Mammary epithelial cell (primary cell): ENCODE measurements around the gene MICALL1.

ENCODE experiments used
- EZH2 ChIP-seq: IDR thresholded peaks from 2 replicates; pipeline ENCODE4 v1.6.1; 2012; ENCODE audit warnings: low read length, inconsistent platforms, borderline replicate concordance
- TF ChIP-seq, protein P1 (sequence below), 2 donors: IDR thresholded peaks in 1 of 2; conservative IDR thresholded peaks in 1 of 2; 2 replicates each; pipeline ENCODE4 v1.5.1; 2011 to 2012; ENCODE audit warnings: inconsistent platforms in 2 of 2, low read length in 2 of 2, mild to moderate bottlenecking in 2 of 2, control low read depth in 1 of 2, low read depth in 1 of 2; ENCODE audit not compliant: insufficient read depth in 1 of 2; ENCODE audit errors: extremely low read depth in 1 of 2

- TF ChIP-seq, protein P1, sequence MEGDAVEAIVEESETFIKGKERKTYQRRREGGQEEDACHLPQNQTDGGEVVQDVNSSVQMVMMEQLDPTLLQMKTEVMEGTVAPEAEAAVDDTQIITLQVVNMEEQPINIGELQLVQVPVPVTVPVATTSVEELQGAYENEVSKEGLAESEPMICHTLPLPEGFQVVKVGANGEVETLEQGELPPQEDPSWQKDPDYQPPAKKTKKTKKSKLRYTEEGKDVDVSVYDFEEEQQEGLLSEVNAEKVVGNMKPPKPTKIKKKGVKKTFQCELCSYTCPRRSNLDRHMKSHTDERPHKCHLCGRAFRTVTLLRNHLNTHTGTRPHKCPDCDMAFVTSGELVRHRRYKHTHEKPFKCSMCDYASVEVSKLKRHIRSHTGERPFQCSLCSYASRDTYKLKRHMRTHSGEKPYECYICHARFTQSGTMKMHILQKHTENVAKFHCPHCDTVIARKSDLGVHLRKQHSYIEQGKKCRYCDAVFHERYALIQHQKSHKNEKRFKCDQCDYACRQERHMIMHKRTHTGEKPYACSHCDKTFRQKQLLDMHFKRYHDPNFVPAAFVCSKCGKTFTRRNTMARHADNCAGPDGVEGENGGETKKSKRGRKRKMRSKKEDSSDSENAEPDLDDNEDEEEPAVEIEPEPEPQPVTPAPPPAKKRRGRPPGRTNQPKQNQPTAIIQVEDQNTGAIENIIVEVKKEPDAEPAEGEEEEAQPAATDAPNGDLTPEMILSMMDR (conservative IDR thresholded peaks at IDR 0.05 in 1 of 2, IDR thresholded peaks at IDR 0.05 in 1 of 2; ENCODE audit: extremely low read depth in 1 of 2, insufficient read depth in 1 of 2, low read depth in 1 of 2, low read length in 2 of 2), result no peak
- TF ChIP-seq EZH2, result no peak
Observed at GRCh38 chr22:37922191-37922590, 16.1 kb downstream of the MICALL1 start.
